K562 (cell line): ENCODE data around the gene TFEB. TPM values are rescaled to one million over a fixed set of nuclear protein-coding genes. Genes with fewer than 3 reads are reported as not detected.

Experiments used
- ATAC-seq: fragments of 200-7000 bp; cut with Tn5 transposase; 3 replicates; pipeline ENCODE4 v1.9.1; 2020; ENCODE audit warnings: moderate library complexity
- BruUV-seq: library from RNA; stranded (reverse); fragments of 400-500 nt; replicated peaks from 2 replicates; lab custom pipeline; 2021; lab: Mats Ljungman, UMichigan
- CTCF ChIA-PET: fragments of 300-600 bp; formaldehyde crosslinking; extraction: SDS; loops from one replicate; lab custom pipeline; 2021; ENCODE audit warnings: low intra/inter-chr PET ratio; lab: Yijun Ruan, JAX
- POLR2A ChIA-PET: fragments of 300-600, 350-650 bp; sonication (Branson Sonifier 250); formaldehyde crosslinking; extraction: SDS; loops from one replicate; lab custom pipeline; 2021; ENCODE audit warnings: antibody characterized with exemption, inconsistent platforms; lab: Yijun Ruan, JAX
- DNase-seq, 4 experiments: peaks; one replicate each; pipeline versions ENCODE4 v3.0.0 to v3.0.0-alpha.2; 2011 to 2018; ENCODE audit warnings: low spot score in 3 of 4, mixed read lengths in 3 of 4; ENCODE audit errors: extremely low read depth in 1 of 4
- FAIRE-seq: peaks from 2 replicates; lab custom pipeline; 2011; peaks lifted over from hg19 to GRCh38; lab: Jason Lieb, UNC
- H2AFZ ChIP-seq: 2 replicates; pipeline ENCODE4 v1.6.0; 2011; ENCODE audit warnings: low read depth, low read length, control low read depth, inconsistent platforms
- H3K27ac ChIP-seq: fragments of 200-600 bp; 3 replicates; pipeline ENCODE4 v1.8.0; 2011; ENCODE audit warnings: low read depth, mild to moderate bottlenecking, control low read depth, inconsistent platforms, low read length, moderate library complexity, mixed read lengths; ENCODE audit errors: extremely low read depth
- H3K27me3 ChIP-seq, 2 experiments: fragments of 300-600 bp in 1 of 2; 2 replicates in 1 of 2; 3 replicates in 1 of 2; pipeline versions ENCODE4 v1.6.0 to v1.8.0; 2011; ENCODE audit warnings: inconsistent platforms in 2 of 2, low read length in 2 of 2, mild to moderate bottlenecking in 1 of 2, mixed read lengths in 1 of 2, moderate library complexity in 1 of 2; ENCODE audit not compliant: control insufficient read depth in 2 of 2, insufficient read depth in 2 of 2
- H3K36me3 ChIP-seq: fragments of 300-600 bp; 3 replicates; pipeline ENCODE4 v1.8.0; 2011; ENCODE audit warnings: mild to moderate bottlenecking, low read length, inconsistent platforms; ENCODE audit not compliant: control insufficient read depth, insufficient read depth
- H3K4me1 ChIP-seq, 2 experiments: fragments of 200-600 bp in 1 of 2; replicated peaks in 1 of 2; 2 replicates in 1 of 2; 3 replicates in 1 of 2; pipeline versions ENCODE4 v1.5.1 to v1.8.0; 2011; ENCODE audit warnings: inconsistent platforms in 2 of 2, low read length in 2 of 2, mild to moderate bottlenecking in 1 of 2, mixed read lengths in 1 of 2, moderate library complexity in 1 of 2; ENCODE audit not compliant: control insufficient read depth in 2 of 2, insufficient read depth in 2 of 2
- H3K4me2 ChIP-seq: 2 replicates; pipeline ENCODE4 v1.6.1; 2011; ENCODE audit warnings: low read length, control low read depth, inconsistent platforms, mixed read lengths; ENCODE audit not compliant: insufficient read depth
- H3K4me3 ChIP-seq: fragments of 200-600 bp; sonication (generic), shearing (Covaris generic); 2 replicates; pipeline ENCODE4 v1.5.1; 2016; ENCODE audit warnings: control low read depth, inconsistent platforms
- H3K79me2 ChIP-seq: fragments of 200-600 bp; 3 replicates; pipeline ENCODE4 v1.8.0; 2011; ENCODE audit warnings: low read length, inconsistent platforms; ENCODE audit not compliant: control insufficient read depth, insufficient read depth
- H3K9ac ChIP-seq, 2 experiments: 2 replicates each; pipeline versions ENCODE4 v1.6.0 to v1.6.1; 2011; ENCODE audit warnings: low read depth in 2 of 2, low read length in 2 of 2, control low read depth in 1 of 2, inconsistent platforms in 1 of 2, mild to moderate bottlenecking in 1 of 2, mixed read lengths in 1 of 2; ENCODE audit not compliant: insufficient read depth in 1 of 2
- H3K9me1 ChIP-seq: one replicate; pipeline ENCODE4 v1.6.0; 2011; ENCODE audit warnings: inconsistent platforms, mild to moderate bottlenecking, low read length, moderate library complexity; ENCODE audit not compliant: control insufficient read depth, insufficient read depth
- H3K9me3 ChIP-seq: replicated peaks from 2 replicates; pipeline ENCODE4 v1.5.1; 2011; ENCODE audit warnings: low read depth, low read length, inconsistent platforms; ENCODE audit not compliant: control insufficient read depth, insufficient read depth
- H4K20me1 ChIP-seq: replicated peaks from 2 replicates; pipeline ENCODE4 v1.6.1; 2011; ENCODE audit warnings: low read length, inconsistent platforms, mixed read lengths; ENCODE audit not compliant: control insufficient read depth, insufficient read depth
- KDM5B ChIP-seq: fragments of 200-600 bp; sonication (generic); IDR thresholded peaks from 2 replicates; pipeline ENCODE4 v1.6.1; 2012; ENCODE audit warnings: low read depth, mild to moderate bottlenecking, moderate library complexity, low read length, control low read depth, inconsistent platforms; ENCODE audit not compliant: insufficient replicate concordance
- STAG1 ChIP-seq: sonication (generic); formaldehyde crosslinking; IDR thresholded peaks from 2 replicates; pipeline ENCODE4 v1.5.0; 2020; ENCODE audit warnings: missing genetic modification reagents, borderline replicate concordance
- TAF9B ChIP-seq: fragments of 450-650 bp; IDR thresholded peaks from 2 replicates; pipeline ENCODE4 v1.6.1; 2018; ENCODE audit warnings: mild to moderate bottlenecking; ENCODE audit not compliant: partially characterized antibody
- ZNF766 ChIP-seq: fragments of 200-800 bp; sonication (Bioruptor generic); conservative IDR thresholded peaks from 2 replicates; pipeline ENCODE4 v1.6.1; 2016; ENCODE audit warnings: missing genetic modification characterization, missing compliant biosample characterization
- WGBS: fragments of 100-300 bp; shearing (Covaris generic); methylation state at CpG from one replicate; pipeline ENCODE4 v1.1.6; 2016; ENCODE audit warnings: low coverage, mixed read lengths; ENCODE audit not compliant: insufficient coverage; ENCODE audit errors: missing lambda C conversion rate; 5-methylcytosine and 5-hydroxymethylcytosine counted together
- in situ Hi-C: fragments of 300-500 bp; cut with MboI; formaldehyde crosslinking; loops from 4 replicates; pipeline ENCODE4 v1.15.0; 2018; ENCODE audit warnings: inconsistent platforms, mixed read lengths
- intact Hi-C: fragments of 100-400 bp; cut with micrococcal nuclease; formaldehyde crosslinking; loops from 2 replicates; pipeline ENCODE4 v1.14.2; 2022
- polyA plus RNA-seq, 8 experiments: library from polyadenylated mRNA; depleted of rRNA in 4 of 8; stranded (reverse) in 5 of 8; unstranded in 3 of 8; fragments of >200 nt; fragmentation: Nextera tagmentation in 2 of 8; fragmentation: Illumina TruSeq in 1 of 8; extraction: Ambion mirVana in 2 of 8; extraction: Trizol in 1 of 8; gene quantifications; 2 replicates each; pipeline versions ENCODE4 v1.2.1 to v1.2.3, GENCODE V29; 2011 to 2014; ENCODE audit warnings: inconsistent platforms in 1 of 8, missing spikeins in 1 of 8
- total RNA-seq, 7 experiments: library from RNA; depleted of rRNA in 6 of 7; stranded (reverse); fragments of >200 nt in 6 of 7; fragmentation: Illumina TruSeq in 2 of 7; extraction: Trizol in 2 of 7; gene quantifications; 2 replicates each; pipeline versions ENCODE4 v1.2.1 to v1.2.3, GENCODE V29; 2011 to 2021; ENCODE audit warnings: low replicate concordance in 1 of 7

TFEB gene
- total and polyA plus RNA-seq, 9 of the 15 experiments (the other 6 are each of a cell fraction or from before 2014, with no cell fraction given), result 0.04 to 4.7 (median 2.0) TPM

- peaks cover 28 to 65% of the 10 kb centered on the region in 2 experiments; a peak in 4 of 5 replicates for H3K27me3 ChIP-seq
- no peak for DNase-seq
- no peak overlapping the region for H3K4me3 ChIP-seq
- peaks cover 0 to 3% of the 10 kb centered on the region in 2 experiments; a peak in 1 of 5 replicates for H3K4me1 ChIP-seq
- H2AFZ ChIP-seq, result no peak overlapping the region
- H3K4me2 ChIP-seq, result no peak overlapping the region
- H3K9ac ChIP-seq, result no peak overlapping the region
- H3K9me1 ChIP-seq, result no peaks in the 10 kb centered on the region
- TF ChIP-seq ZNF766, result no peak
- TF ChIP-seq STAG1 (CRISPR knock-in tag), result no peak
- no peak for TF ChIP-seq TAF9B
- H3K27ac ChIP-seq, result no peak overlapping the region; the same call in 2 of the 3 replicates
- in situ Hi-C loops, result no loop called here
- ATAC-seq, result no peak
- no peaks in the 10 kb centered on the region for H3K36me3 ChIP-seq
- 4% methylated on average over 5 of the region's 5 CpGs for WGBS
- FAIRE-seq, result no peak
- H3K79me2 ChIP-seq, result no peaks in the 10 kb centered on the region
- H3K9me3 ChIP-seq, result no peaks in the 10 kb centered on the region
- peaks cover 5% of the 10 kb centered on the region; the same call in 1 of the 2 replicates for H4K20me1 ChIP-seq
- BruUV-seq, result no TSS peak
- ChIA-PET POLR2A (interaction anchor here (0.5 to 1.3 kb wide), 8 partner anchors 9 to 553 kb away, joined by 3 to 4 read pairs (median 4); no protein-coding TSS in a partner anchor), CTCF (no interaction called here)
- intact Hi-C loops, result no loop called here
These were observed 61.8 kb downstream of the TFEB start for GRCh38 chr6:41673704-41674000.

GRCh38 chr6:41672816-41673703, 62.3 kb downstream of the TFEB start:
- POLR2A ChIA-PET, result interaction anchor here (0.6 to 1.3 kb wide), 6 partner anchors 15 to 554 kb away, joined by 3 to 4 read pairs (median 4); no protein-coding TSS in a partner anchor
- WGBS, result 2% methylated on average over 17 of the region's 17 CpGs
- no peak; the same call in 2 of the 3 replicates for ATAC-seq
- H3K27ac ChIP-seq, result no peak overlapping the region
- H3K4me2 ChIP-seq, result no peak overlapping the region
- DNase-seq, result no peak
- H4K20me1 ChIP-seq, result peaks cover 4% of the 10 kb centered on the region; the same call in 1 of the 2 replicates
- no peak for TF ChIP-seq KDM5B
- BruUV-seq, result no TSS peak
- H3K9me3 ChIP-seq, result no peaks in the 10 kb centered on the region
- CTCF ChIA-PET, result no interaction called here
- no peak overlapping the region for H3K4me3 ChIP-seq
- in situ Hi-C loops, result no loop called here
- FAIRE-seq, result no peak
- H2AFZ ChIP-seq, result no peak overlapping the region
- H3K79me2 ChIP-seq, result no peaks in the 10 kb centered on the region
- intact Hi-C loops, result no loop called here
- H3K36me3 ChIP-seq, result no peaks in the 10 kb centered on the region
- peaks cover 0 to 3% of the 10 kb centered on the region in 2 experiments; a peak in 1 of 5 replicates for H3K4me1 ChIP-seq
- H3K9ac ChIP-seq, result no peak overlapping the region
- H3K9me1 ChIP-seq, result no peaks in the 10 kb centered on the region
- H3K27me3 ChIP-seq, result peaks cover 28 to 59% of the 10 kb centered on the region in 2 experiments; a peak in 4 of 5 replicates
